Erythroblast (primary cell): ENCODE data around the gene TMEM135.

Experiments used
- GATA1 ChIP-seq: IDR thresholded peaks from 2 replicates; pipeline ENCODE4 v1.6.1; 2011; ENCODE audit warnings: low read depth, mild to moderate bottlenecking, control low read depth, low read length, moderate library complexity
- POLR2A ChIP-seq: IDR thresholded peaks from 2 replicates; pipeline ENCODE4 v1.6.1; 2011; ENCODE audit warnings: mild to moderate bottlenecking, low read length

DNA sequence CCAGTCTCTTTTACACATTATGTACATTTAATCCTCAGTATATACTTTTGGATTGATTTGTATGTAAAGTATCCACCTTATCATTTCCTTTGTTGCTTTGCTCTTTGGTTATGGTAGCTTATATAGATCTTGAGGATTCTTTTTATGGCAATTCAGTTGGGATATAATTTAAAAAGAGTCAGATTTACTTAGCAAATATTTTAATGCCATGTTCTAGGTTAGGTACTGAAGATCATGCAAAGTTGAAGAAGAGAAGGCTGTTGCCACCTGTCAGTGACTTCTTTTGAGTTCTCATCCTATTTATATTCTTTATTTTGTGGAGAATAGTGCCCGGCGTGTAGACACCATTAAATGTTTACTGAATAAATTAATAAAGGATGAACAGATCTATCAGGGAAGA is 279.7 kb downstream of the TMEM135 start:
- no peak for TF ChIP-seq POLR2A
- no peak for TF ChIP-seq GATA1
